GM19025 (cell line): ENCODE measurements around the gene PPRC1.
A peak's percentile ranks its signal among the peaks of the same experiment; 100 is the strongest.

Experiments
- ATAC-seq: cut with Tn5 transposase; IDR thresholded peaks from one replicate; pipeline ENCODE4 v1.9.1; 2021; ENCODE audit warnings: mild to moderate bottlenecking, low read depth, moderate library complexity; ENCODE audit not compliant: unreplicated experiment

The PPRC1 gene

DNA sequence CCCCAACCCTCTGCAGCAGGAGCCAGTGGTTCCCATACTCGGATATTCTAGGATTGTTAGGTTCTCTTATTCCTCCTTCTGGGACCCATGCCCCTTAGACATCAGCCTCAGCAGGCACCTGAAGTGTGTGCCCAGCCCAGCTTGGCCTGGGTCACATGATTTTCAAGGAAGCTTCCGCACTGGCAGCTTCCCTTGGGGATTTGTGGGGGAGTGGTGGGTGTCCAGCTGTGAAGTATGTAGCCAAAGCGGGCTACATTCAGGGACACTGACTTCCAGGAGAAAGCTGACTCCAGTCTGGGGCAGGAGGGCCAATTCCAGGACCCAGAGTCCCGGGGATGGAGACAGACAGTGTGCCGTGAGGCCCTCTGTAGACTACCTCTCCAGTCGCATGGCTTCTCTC lies 14.0 kb upstream of the PPRC1 start:
- ATAC-seq, result no peak

GRCh38 chr10:102119417-102120141 lies 13.3 kb upstream of the PPRC1 start:
- ATAC-seq, result no peak

DNA sequence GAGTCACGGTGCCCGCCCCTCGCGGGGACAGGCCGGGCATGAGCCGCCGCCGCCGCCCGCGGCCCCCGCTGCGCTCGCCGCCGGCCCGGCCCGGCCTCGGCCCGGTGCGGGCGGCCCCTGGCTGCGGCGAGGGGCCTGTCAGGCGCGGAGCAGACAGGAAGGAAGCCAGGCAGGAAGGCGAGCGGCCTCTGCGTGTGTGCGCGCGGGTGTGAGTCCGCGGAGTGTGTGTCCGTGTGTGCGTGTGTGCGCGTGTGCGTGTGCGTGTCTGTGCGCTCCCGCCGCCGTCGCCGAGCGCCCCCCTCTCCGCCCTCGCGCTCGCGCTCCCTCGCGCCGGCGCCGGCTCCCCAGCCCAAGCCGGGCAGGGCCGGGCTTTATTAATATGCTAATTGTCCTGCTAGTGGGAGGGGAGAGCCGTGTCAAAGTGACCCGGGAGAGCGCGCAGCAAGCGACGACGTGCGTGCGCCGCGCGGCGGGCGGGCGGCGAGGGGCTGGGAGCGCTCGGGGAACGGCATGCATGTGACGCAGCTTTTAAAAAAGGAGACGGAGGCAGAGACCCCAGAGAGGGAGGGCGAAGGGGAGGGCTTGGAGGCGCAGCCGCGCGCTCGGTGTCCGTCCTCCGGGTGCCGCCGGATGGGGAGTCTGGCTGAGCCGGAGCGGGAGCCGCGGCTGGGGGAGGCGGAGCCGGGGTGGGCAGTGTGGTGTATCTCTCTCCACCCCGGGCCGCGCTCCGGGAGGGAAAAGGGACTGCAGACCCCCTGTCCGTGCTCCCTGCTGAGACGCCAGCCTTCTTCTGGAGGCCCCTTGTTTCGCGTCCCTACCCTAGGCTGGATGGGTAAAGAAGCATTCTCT lies 12.5 kb upstream of the PPRC1 start, which contains the start of gene LDB1:
LDB1 (minus strand) TSS at position 227 of the 849 bp plus-strand sequence. CDS start 258 bp downstream, outside the sequence.
- peak; percentile 76 for ATAC-seq

DNA sequence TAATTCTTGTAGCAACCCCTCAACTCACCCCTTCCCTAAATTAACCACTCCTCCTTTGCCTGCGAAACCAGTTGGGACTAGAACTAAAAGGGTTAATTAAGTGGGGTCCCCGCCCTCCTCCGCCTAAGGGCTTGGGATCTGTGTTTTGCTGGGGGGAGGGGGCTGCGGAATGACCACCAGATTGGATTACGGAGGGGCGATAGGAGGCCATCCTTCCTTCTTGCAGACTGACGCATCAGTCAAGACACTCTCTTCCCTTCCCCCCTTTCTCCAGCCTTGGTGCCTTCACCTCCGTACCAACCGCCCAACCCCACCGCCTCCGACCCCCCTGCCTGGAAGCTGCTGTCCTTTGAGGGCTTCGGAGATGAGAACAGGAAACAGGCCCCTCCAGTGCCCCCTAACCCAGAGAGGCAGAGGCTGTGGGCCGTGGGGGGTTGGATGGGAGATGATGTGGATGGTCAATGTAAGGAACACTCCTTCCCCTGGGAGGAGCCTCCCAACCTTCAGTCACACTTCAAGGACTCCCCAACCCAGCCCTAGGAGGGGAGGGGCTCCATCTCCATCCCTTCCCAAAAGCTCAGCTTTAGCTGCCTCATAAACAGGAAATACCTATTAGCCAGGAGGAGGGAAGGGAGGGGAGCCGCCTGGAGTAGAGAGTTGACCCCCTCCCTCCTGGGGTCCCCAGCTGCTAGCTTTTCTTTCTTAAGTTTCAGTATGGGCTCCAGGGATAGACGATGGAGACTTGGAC lies 11.7 kb upstream of the PPRC1 start:
- no peak for ATAC-seq

GRCh38 chr10:102121739-102122372 lies 11.0 kb upstream of the PPRC1 start:
- ATAC-seq, result no peak

GRCh38 chr10:102122450-102122849 lies 10.4 kb upstream of the PPRC1 start:
- no peak for ATAC-seq

GRCh38 chr10:102123223-102123622 lies 9.6 kb upstream of the PPRC1 start:
- no peak for ATAC-seq

- no peak for ATAC-seq
Observed at GRCh38 chr10:102131286-102132170, 1.3 kb upstream of the PPRC1 start.

DNA sequence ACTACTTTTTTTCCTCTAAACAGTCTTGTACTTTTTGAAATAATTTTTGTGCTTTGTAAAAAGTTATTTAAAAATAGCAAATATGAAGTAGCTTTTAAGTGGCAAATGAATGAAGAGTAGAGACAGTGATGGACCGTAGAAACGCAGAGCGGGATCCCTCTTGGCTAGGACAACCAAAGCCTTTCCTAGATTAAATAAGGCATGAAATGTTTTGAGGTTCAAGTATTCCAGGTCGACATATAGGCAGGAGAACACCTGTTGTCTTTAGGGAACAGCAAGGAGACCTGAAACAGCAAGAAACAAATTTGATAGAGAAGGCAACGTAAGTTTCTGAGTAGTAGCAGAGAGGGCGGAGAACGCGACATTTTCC lies 662 bp upstream of the PPRC1 start:
- ATAC-seq, result no peak

GRCh38 chr10:102133373-102134195 lies 744 bp downstream of the PPRC1 start:
- no peak for ATAC-seq

GRCh38 chr10:102134416-102134815 lies 1.6 kb downstream of the PPRC1 start:
- ATAC-seq, result no peak

GRCh38 chr10:102135956-102136526 lies 3.2 kb downstream of the PPRC1 start:
- no peak for ATAC-seq

DNA sequence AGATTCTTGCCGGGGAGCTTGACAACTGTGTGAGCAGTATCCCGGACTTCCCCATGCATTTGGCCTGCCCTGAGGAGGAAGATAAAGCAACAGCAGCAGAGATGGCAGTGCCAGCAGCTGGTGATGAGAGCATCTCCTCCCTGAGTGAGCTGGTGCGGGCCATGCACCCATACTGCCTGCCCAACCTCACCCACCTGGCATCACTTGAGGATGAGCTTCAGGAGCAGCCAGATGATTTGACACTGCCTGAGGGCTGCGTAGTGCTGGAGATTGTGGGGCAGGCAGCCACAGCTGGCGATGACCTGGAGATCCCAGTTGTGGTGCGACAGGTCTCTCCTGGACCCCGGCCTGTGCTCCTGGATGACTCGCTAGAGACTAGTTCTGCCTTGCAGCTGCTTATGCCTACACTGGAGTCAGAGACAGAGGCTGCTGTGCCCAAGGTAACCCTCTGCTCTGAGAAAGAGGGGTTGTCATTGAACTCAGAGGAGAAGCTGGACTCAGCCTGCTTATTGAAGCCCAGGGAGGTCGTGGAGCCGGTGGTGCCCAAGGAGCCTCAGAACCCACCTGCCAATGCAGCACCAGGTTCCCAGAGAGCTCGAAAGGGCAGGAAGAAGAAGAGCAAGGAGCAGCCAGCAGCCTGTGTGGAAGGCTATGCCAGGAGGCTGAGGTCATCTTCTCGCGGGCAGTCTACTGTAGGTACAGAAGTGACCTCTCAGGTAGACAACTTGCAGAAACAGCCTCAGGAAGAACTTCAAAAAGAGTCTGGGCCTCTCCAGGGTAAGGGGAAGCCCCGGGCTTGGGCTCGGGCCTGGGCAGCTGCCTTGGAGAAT lies 6.7 kb downstream of the PPRC1 start:
- ATAC-seq, result no peak

GRCh38 chr10:102140218-102140617 lies 7.4 kb downstream of the PPRC1 start:
- ATAC-seq, result no peak

DNA sequence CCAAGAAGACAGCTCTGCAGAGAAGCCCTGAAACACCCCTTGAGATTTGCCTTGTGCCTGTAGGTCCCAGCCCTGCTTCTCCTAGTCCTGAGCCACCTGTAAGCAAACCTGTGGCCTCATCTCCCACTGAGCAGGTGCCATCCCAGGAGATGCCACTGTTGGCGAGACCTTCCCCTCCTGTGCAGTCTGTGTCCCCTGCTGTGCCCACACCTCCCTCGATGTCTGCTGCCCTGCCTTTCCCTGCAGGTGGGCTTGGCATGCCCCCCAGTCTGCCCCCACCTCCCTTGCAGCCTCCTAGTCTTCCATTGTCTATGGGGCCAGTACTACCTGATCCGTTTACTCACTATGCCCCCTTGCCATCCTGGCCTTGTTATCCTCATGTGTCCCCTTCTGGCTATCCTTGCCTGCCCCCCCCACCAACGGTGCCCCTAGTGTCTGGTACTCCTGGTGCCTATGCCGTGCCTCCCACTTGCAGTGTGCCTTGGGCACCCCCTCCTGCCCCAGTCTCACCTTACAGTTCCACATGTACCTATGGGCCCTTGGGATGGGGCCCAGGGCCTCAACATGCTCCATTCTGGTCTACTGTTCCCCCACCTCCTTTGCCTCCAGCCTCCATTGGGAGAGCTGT lies 8.2 kb downstream of the PPRC1 start:
- no peak for ATAC-seq

GRCh38 chr10:102141583-102142107 lies 8.8 kb downstream of the PPRC1 start:
- ATAC-seq, result no peak

DNA sequence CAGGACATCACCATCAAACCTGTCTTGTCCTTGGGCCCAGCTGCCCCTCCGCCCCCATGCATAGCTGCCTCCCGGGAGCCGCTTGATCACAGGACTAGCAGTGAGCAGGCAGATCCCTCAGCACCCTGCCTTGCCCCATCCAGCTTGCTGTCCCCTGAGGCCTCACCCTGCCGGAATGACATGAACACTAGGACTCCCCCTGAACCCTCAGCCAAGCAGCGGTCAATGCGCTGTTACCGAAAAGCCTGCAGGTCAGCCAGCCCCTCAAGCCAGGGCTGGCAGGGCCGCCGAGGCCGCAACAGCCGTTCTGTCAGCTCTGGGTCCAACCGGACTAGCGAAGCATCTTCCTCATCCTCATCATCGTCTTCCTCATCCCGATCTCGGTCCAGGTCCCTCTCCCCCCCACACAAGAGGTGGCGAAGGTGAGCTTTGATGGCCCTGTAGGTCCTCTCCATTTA lies 14.2 kb downstream of the PPRC1 start:
- ATAC-seq, result no peak
